ENCODE results near the gene ADAP1.

Gene ADAP1

DNA sequence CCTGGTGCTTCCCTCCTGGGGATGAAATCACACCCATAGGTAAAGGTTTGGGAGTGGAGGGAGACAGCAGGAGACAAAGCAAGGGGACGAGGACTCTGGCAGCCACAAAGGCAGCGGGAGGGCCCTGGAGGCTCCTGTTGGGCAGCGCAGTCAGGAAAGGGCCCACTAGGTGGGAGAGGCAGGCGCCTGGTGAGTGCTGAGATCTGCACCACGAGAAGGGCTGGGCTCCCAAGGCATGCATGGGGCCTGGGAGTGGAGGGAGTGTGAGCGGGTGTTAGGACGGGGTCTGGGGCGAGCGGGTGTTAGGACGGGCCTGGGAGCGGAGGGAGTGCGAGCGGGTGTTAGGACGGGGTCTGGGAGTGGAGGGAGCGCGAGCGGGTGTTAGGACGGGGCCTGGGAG lies 65.1 kb downstream of the ADAP1 start:
- Histone ChIP-seq H3K36me3 (ENCODE audit: insufficient read depth, insufficient read length, low read length) (peaks cover 88% of the 10 kb centered on the region), H3K4me1 (ENCODE audit: insufficient read depth, insufficient read length) (peaks cover 11% of the 10 kb centered on the region), H3K27me3 (ENCODE audit: insufficient read depth, insufficient read length) (no peaks in the 10 kb centered on the region), H3K4me3 (ENCODE audit: insufficient read length, low read depth) (no peak overlapping the region), H3K9ac (ENCODE audit: insufficient read length, low read depth) (no peak overlapping the region), H3K9me3 (ENCODE audit: insufficient read depth, low read length) (no peaks in the 10 kb centered on the region)
- DNase-seq (ENCODE audit: low read depth, low spot score), result no peak
- TF ChIP-seq YY1 (IDR thresholded peaks at IDR 0.05; ENCODE audit: insufficient read depth, insufficient read length) (no peak), SUZ12 (IDR thresholded peaks at IDR 0.05; ENCODE audit: extremely low read depth, insufficient read depth, insufficient read length) (no peak)

GRCh38 chr7:889025-889390 lies 65.5 kb downstream of the ADAP1 start:
- peaks cover 11% of the 10 kb centered on the region for H3K4me1 ChIP-seq (ENCODE audit: insufficient read depth, insufficient read length)
- TF ChIP-seq YY1 (IDR thresholded peaks at IDR 0.05; ENCODE audit: insufficient read depth, insufficient read length), result no peak
- TF ChIP-seq ZNF274 (IDR thresholded peaks at IDR 0.05; ENCODE audit: low read depth, low read length), result no peak
- TF ChIP-seq SUZ12 (IDR thresholded peaks at IDR 0.05; ENCODE audit: extremely low read depth, insufficient read depth, insufficient read length), result no peak
- H3K36me3 ChIP-seq (ENCODE audit: insufficient read depth, insufficient read length, low read length), result peaks cover 88% of the 10 kb centered on the region
- no peak overlapping the region for H3K4me3 ChIP-seq (ENCODE audit: insufficient read length, low read depth)
- no peaks in the 10 kb centered on the region for H3K27me3 ChIP-seq (ENCODE audit: insufficient read depth, insufficient read length)
- DNase-seq (ENCODE audit: low read depth, low spot score), result no peak
- no peaks in the 10 kb centered on the region for H3K9me3 ChIP-seq (ENCODE audit: insufficient read depth, low read length)
- no peak overlapping the region for H3K9ac ChIP-seq (ENCODE audit: insufficient read length, low read depth)

GRCh38 chr7:888081-889024 lies 66.1 kb downstream of the ADAP1 start:
- Histone ChIP-seq H3K27me3 (ENCODE audit: insufficient read depth, insufficient read length) (no peaks in the 10 kb centered on the region), H3K4me1 (ENCODE audit: insufficient read depth, insufficient read length) (peaks cover 11% of the 10 kb centered on the region), H3K36me3 (ENCODE audit: insufficient read depth, insufficient read length, low read length) (peaks cover 88% of the 10 kb centered on the region), H3K9me3 (ENCODE audit: insufficient read depth, low read length) (no peaks in the 10 kb centered on the region), H3K9ac (ENCODE audit: insufficient read length, low read depth) (no peak overlapping the region), H3K4me3 (ENCODE audit: insufficient read length, low read depth) (no peak overlapping the region)
- no peak for DNase-seq (ENCODE audit: low read depth, low spot score)
- TF ChIP-seq YY1 (IDR thresholded peaks at IDR 0.05; ENCODE audit: insufficient read depth, insufficient read length), result no peak
- no peak for TF ChIP-seq ZNF274 (IDR thresholded peaks at IDR 0.05; ENCODE audit: low read depth, low read length)
- TF ChIP-seq SUZ12 (IDR thresholded peaks at IDR 0.05; ENCODE audit: extremely low read depth, insufficient read depth, insufficient read length), result no peak

- no peak overlapping the region for H3K9ac ChIP-seq (ENCODE audit: insufficient read length, low read depth)
- peaks cover 13% of the 10 kb centered on the region for H3K4me1 ChIP-seq (ENCODE audit: insufficient read depth, insufficient read length)
- no peaks in the 10 kb centered on the region for H3K9me3 ChIP-seq (ENCODE audit: insufficient read depth, low read length)
Measured at GRCh38 chr7:887488-887820, 67.0 kb downstream of the ADAP1 start.

DNA sequence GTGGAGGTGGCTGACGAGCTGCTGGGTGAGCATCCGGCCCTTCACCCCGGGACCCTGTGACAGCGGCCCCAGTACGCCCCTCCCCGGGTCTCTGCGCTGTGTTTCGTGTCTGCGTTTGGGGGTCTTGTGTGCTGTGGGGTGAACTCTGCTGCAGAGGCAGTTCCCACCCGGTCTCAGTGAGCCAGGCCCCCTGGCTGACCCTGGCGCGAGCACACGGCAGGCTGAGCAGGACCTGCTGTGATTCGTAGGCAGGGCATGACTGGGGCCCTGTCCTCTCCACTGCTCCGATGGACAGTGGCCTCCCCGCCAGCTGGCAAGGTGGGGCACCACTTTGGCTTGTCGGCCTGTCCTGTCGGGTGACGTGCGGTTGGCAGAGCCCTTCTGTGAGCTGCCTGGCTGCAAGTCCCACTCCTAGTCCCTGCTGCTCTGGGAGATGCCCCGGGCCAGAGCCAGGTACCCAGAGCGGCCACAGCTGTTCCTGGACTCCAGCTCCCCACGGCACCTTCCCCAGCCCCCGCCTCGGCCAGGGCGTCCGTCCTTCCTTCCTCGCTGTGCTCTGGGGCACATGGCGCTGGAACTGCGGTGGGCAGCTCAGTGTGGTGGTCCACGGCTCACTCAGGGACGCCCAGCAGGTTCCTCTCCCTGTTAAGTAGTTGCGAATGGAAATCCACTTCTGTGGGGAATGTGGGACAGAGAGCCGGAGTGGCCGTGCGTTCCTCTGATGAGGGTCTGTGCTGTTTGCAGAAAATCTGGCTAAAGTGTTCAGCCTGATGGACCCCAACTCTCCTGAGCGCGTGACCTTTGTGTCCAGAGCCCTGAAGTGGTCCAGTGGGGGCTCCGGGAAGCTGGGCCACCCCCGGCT lies 67.6 kb downstream of the ADAP1 start:
- peaks cover 17% of the 10 kb centered on the region for H3K4me1 ChIP-seq (ENCODE audit: insufficient read depth, insufficient read length)

More at GRCh38 chr7:887488-887820, 67.0 kb downstream of the ADAP1 start:
- TF ChIP-seq SUZ12 (IDR thresholded peaks at IDR 0.05; ENCODE audit: extremely low read depth, insufficient read depth, insufficient read length) (no peak), ZNF274 (IDR thresholded peaks at IDR 0.05; ENCODE audit: low read depth, low read length) (no peak), YY1 (IDR thresholded peaks at IDR 0.05; ENCODE audit: insufficient read depth, insufficient read length) (no peak)
- Histone ChIP-seq H3K36me3 (ENCODE audit: insufficient read depth, insufficient read length, low read length) (peaks cover 88% of the 10 kb centered on the region), H3K4me3 (ENCODE audit: insufficient read length, low read depth) (no peak overlapping the region), H3K27me3 (ENCODE audit: insufficient read depth, insufficient read length) (no peaks in the 10 kb centered on the region)
- no peak for DNase-seq (ENCODE audit: low read depth, low spot score)

DNA sequence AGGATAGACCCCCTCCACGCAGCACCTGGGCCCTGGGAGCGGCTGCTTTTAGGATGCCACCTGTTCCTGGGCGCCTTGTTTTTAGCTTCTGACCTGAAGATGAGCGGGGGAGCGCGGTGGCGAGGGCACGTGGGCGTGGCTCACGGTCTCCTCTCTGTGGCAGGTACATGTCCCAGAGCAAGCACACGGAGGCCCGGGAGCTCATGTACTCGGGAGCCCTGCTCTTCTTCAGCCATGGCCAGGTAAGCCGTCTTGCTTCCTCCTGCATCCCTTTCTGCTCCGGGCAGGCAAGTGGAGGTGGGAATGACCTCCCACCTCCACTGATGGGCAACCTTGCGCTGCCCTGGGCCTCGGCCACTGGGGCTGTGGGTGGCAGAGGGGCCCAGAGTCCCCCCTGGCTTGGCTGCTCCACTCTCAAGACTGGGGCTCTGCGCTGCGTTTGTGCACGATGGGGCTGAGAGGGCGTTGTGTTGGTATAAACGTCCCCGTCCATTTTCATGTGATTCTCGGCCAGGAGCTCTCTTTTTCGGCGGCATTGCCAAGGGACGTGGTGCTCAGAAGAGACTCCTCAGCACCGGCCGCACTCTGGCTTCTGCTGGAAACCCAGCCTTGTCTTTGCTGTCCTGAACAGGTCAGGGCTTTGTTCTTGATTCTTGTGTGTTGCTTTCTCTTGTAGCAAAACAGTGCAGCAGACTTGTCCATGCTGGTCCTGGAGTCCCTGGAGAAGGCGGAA lies 68.4 kb downstream of the ADAP1 start:
- Histone ChIP-seq H3K27me3 (ENCODE audit: insufficient read depth, insufficient read length) (no peaks in the 10 kb centered on the region), H3K9ac (ENCODE audit: insufficient read length, low read depth) (no peak overlapping the region), H3K36me3 (ENCODE audit: insufficient read depth, insufficient read length, low read length) (peaks cover 86% of the 10 kb centered on the region), H3K9me3 (ENCODE audit: insufficient read depth, low read length) (no peaks in the 10 kb centered on the region), H3K4me1 (ENCODE audit: insufficient read depth, insufficient read length) (peaks cover 17% of the 10 kb centered on the region), H3K4me3 (ENCODE audit: insufficient read length, low read depth) (no peak overlapping the region)
- DNase-seq (ENCODE audit: low read depth, low spot score), result no peak
- TF ChIP-seq ZNF274 (IDR thresholded peaks at IDR 0.05; ENCODE audit: low read depth, low read length), result no peak
- no peak for TF ChIP-seq YY1 (IDR thresholded peaks at IDR 0.05; ENCODE audit: insufficient read depth, insufficient read length)
- no peak for TF ChIP-seq SUZ12 (IDR thresholded peaks at IDR 0.05; ENCODE audit: extremely low read depth, insufficient read depth, insufficient read length)

More for the DNA sequence above, 67.6 kb downstream of the ADAP1 start:
- Histone ChIP-seq H3K9me3 (ENCODE audit: insufficient read depth, low read length) (no peaks in the 10 kb centered on the region), H3K27me3 (ENCODE audit: insufficient read depth, insufficient read length) (no peaks in the 10 kb centered on the region), H3K36me3 (ENCODE audit: insufficient read depth, insufficient read length, low read length) (peaks cover 88% of the 10 kb centered on the region), H3K4me3 (ENCODE audit: insufficient read length, low read depth) (no peak overlapping the region), H3K9ac (ENCODE audit: insufficient read length, low read depth) (no peak overlapping the region)
- no peak for DNase-seq (ENCODE audit: low read depth, low spot score)
- TF ChIP-seq SUZ12 (IDR thresholded peaks at IDR 0.05; ENCODE audit: extremely low read depth, insufficient read depth, insufficient read length) (no peak), YY1 (IDR thresholded peaks at IDR 0.05; ENCODE audit: insufficient read depth, insufficient read length) (no peak), ZNF274 (IDR thresholded peaks at IDR 0.05; ENCODE audit: low read depth, low read length) (no peak)

Data from NT2/D1 (cell line).